Neural progenitor cell (in vitro differentiated cells): Measurements from ENCODE around the gene ST3GAL2.

Experiments used
- EZH2 ChIP-seq: fragments of 200-600 bp; sonication (generic); IDR thresholded peaks from 2 replicates; pipeline ENCODE4 v1.6.1; 2017; ENCODE audit warnings: antibody characterized with exemption, mild to moderate bottlenecking, moderate library complexity
- EZH2phosphoT487 ChIP-seq: fragments of 200-600 bp; sonication (generic); IDR thresholded peaks from 2 replicates; pipeline ENCODE4 v1.6.1; 2017; ENCODE audit warnings: antibody characterized with exemption
- TF ChIP-seq, protein P1 (sequence below): fragments of 200-600 bp; sonication (generic); IDR thresholded peaks from 2 replicates; pipeline ENCODE4 v1.5.1; 2017; ENCODE audit warnings: antibody characterized with exemption, mild to moderate bottlenecking

DNA sequence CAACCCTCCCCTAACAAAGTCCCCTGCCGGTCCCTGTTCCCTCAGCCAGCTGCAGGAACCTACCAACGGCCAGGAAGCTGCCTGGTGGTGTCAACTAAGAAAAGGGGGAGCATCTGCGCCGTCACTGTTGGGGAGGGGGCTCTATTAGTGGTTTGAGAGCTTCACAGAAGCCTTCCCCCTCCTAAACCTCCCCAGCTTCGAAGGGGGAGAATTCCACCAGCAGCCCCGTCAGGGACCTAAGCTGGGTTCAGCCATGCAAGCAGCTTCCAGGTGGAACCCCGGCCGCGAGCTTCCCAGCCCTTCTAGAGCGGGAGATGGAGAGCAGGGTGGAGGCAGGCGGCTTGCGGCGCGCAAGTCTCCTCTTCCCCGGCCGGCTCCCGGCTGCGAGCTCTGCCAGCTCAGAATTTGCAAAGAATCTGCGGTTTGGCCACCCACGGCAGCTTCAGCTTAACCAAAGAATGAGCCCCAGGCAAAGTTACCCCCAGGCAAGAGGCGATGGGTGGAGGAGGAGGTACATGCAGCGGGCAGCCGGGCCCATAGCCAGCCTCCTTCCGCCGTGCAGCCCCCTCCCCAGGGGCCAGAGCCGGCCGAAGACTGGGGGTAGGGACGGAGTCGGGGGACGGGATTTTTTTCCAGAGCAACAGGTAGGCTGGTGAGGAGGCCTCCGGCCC lies 58.5 kb downstream of the ST3GAL2 start:
- TF ChIP-seq, protein P1, sequence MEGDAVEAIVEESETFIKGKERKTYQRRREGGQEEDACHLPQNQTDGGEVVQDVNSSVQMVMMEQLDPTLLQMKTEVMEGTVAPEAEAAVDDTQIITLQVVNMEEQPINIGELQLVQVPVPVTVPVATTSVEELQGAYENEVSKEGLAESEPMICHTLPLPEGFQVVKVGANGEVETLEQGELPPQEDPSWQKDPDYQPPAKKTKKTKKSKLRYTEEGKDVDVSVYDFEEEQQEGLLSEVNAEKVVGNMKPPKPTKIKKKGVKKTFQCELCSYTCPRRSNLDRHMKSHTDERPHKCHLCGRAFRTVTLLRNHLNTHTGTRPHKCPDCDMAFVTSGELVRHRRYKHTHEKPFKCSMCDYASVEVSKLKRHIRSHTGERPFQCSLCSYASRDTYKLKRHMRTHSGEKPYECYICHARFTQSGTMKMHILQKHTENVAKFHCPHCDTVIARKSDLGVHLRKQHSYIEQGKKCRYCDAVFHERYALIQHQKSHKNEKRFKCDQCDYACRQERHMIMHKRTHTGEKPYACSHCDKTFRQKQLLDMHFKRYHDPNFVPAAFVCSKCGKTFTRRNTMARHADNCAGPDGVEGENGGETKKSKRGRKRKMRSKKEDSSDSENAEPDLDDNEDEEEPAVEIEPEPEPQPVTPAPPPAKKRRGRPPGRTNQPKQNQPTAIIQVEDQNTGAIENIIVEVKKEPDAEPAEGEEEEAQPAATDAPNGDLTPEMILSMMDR = no peak
- TF ChIP-seq EZH2phosphoT487 (no peak), EZH2 (no peak)
